Body of pancreas (tissue), 4 donors: ENCODE measurements around the gene KATNB1.

Experiments used
- POLR2A ChIP-seq, 3 donors: fragments of 450-650 bp; IDR thresholded peaks; one replicate each; pipeline ENCODE4 v1.6.1; 2016; ENCODE audit warnings: antibody characterized with exemption in 3 of 3, mild to moderate bottlenecking in 2 of 3
- TF ChIP-seq, protein P1 (sequence below), 7 experiments: fragments of 450-650 bp in 4 of 7; fragments of 200-600 bp in 3 of 7; sonication (generic) in 3 of 7; IDR thresholded peaks; one replicate each; pipeline ENCODE4 v1.5.1; 2016 to 2019; ENCODE audit warnings: antibody characterized with exemption in 7 of 7

- TF ChIP-seq, protein P1, sequence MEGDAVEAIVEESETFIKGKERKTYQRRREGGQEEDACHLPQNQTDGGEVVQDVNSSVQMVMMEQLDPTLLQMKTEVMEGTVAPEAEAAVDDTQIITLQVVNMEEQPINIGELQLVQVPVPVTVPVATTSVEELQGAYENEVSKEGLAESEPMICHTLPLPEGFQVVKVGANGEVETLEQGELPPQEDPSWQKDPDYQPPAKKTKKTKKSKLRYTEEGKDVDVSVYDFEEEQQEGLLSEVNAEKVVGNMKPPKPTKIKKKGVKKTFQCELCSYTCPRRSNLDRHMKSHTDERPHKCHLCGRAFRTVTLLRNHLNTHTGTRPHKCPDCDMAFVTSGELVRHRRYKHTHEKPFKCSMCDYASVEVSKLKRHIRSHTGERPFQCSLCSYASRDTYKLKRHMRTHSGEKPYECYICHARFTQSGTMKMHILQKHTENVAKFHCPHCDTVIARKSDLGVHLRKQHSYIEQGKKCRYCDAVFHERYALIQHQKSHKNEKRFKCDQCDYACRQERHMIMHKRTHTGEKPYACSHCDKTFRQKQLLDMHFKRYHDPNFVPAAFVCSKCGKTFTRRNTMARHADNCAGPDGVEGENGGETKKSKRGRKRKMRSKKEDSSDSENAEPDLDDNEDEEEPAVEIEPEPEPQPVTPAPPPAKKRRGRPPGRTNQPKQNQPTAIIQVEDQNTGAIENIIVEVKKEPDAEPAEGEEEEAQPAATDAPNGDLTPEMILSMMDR (IDR thresholded peaks at IDR 0.05): no peak
- TF ChIP-seq POLR2A (IDR thresholded peaks at IDR 0.05): no peak
These were observed 6.2 kb downstream of the KATNB1 start for GRCh38 chr16:57741660-57742191.
